ENCODE results near the gene DSC2.

GRCh38 chr18:31102941-31103340, 720 bp upstream of the DSC2 start:
- TF ChIP-seq ZBTB33 (IDR thresholded peaks at IDR 0.05; ENCODE audit: extremely low read depth, insufficient replicate concordance, low read length) (no peak), CTCF (IDR thresholded peaks at IDR 0.05 in 2 of 3, conservative IDR thresholded peaks at IDR 0.05 in 1 of 3; ENCODE audit: borderline replicate concordance in 1 of 3, insufficient read depth in 1 of 3, low read depth in 2 of 3, low read length in 2 of 3) (no peak), REST (IDR thresholded peaks at IDR 0.05; ENCODE audit: low read depth) (no peak), EZH2phosphoT487 (IDR thresholded peaks at IDR 0.05; ENCODE audit: borderline replicate concordance) (no peak), RAD21 (IDR thresholded peaks at IDR 0.05; ENCODE audit: low read depth) (no peak; the same call in 1 of the 2 replicates), POLR2AphosphoS5 (IDR thresholded peaks at IDR 0.05; ENCODE audit: low read depth, low read length) (no peak), YY1 (IDR thresholded peaks at IDR 0.05; ENCODE audit: extremely low read depth, insufficient replicate concordance, low read depth, low read length) (no peak), EZH2 (IDR thresholded peaks at IDR 0.05) (no peak), ELF1 (IDR thresholded peaks at IDR 0.05; ENCODE audit: borderline replicate concordance, low read depth) (no peak)
